Hematopoietic multipotent progenitor cell treated with erythropoietin and hydrocortisone succinate and interleukin-3 and kit ligand, for 6 days (in vitro differentiated cells): ENCODE data around the gene PHACTR1.

ENCODE experiments used
- DNase-seq: peaks from one replicate; pipeline ENCODE4 v3.0.0-alpha.2; 2015

The PHACTR1 gene

GRCh38 chr6:13038315-13038714 lies 321.7 kb downstream of the PHACTR1 start:
- no peak for DNase-seq

- DNase-seq, result peak; percentile 31
These were observed 322.2 kb downstream of the PHACTR1 start for GRCh38 chr6:13038741-13039190.

GRCh38 chr6:13044390-13044789 lies 327.8 kb downstream of the PHACTR1 start:
- DNase-seq, result peak; percentile 25

- no peak for DNase-seq
These were observed 328.3 kb downstream of the PHACTR1 start for GRCh38 chr6:13044896-13045295.

- DNase-seq, result peak; percentile 28
These were observed 329.1 kb downstream of the PHACTR1 start for GRCh38 chr6:13045676-13046075.

GRCh38 chr6:13046084-13046483 lies 329.5 kb downstream of the PHACTR1 start:
- DNase-seq, result peak; percentile 27

GRCh38 chr6:13048113-13048512 lies 331.5 kb downstream of the PHACTR1 start:
- no peak for DNase-seq

GRCh38 chr6:13049666-13050254 lies 333.2 kb downstream of the PHACTR1 start:
- no peak for DNase-seq

GRCh38 chr6:13053006-13053461 lies 336.5 kb downstream of the PHACTR1 start:
- no peak for DNase-seq

GRCh38 chr6:13058051-13058450 lies 341.5 kb downstream of the PHACTR1 start:
- no peak for DNase-seq

GRCh38 chr6:13059026-13059425 lies 342.5 kb downstream of the PHACTR1 start:
- no peak for DNase-seq

GRCh38 chr6:13063300-13063918 lies 346.8 kb downstream of the PHACTR1 start:
- no peak for DNase-seq

GRCh38 chr6:13065581-13065980 lies 349.0 kb downstream of the PHACTR1 start:
- no peak for DNase-seq

GRCh38 chr6:13066050-13066449 lies 349.5 kb downstream of the PHACTR1 start:
- no peak for DNase-seq

GRCh38 chr6:13066820-13067219 lies 350.3 kb downstream of the PHACTR1 start:
- no peak for DNase-seq

GRCh38 chr6:13068586-13069210 lies 352.1 kb downstream of the PHACTR1 start:
- peak; percentile 32 for DNase-seq

- DNase-seq, result no peak
These were observed 355.2 kb downstream of the PHACTR1 start for GRCh38 chr6:13071550-13072345.

GRCh38 chr6:13072686-13073347 lies 356.2 kb downstream of the PHACTR1 start:
- DNase-seq, result no peak

- DNase-seq, result peak; percentile 38
These were observed 358.0 kb downstream of the PHACTR1 start for GRCh38 chr6:13074415-13075140.

- DNase-seq, result no peak
These were observed 358.7 kb downstream of the PHACTR1 start for GRCh38 chr6:13075141-13075845.

- no peak for DNase-seq
These were observed 360.0 kb downstream of the PHACTR1 start for GRCh38 chr6:13076575-13076974.
